Lower lobe of right lung (tissue), 2 donors: ENCODE measurements around the gene FOXC2. TPM values are rescaled to one million over a fixed set of nuclear protein-coding genes. Genes with fewer than 3 reads are reported as not detected.
"Not testable (repeated sequence)": the region's sequence is repeated elsewhere in the genome, so short reads cannot be mapped to it uniquely, and the experiment has no call there.

ENCODE experiments used
- ATAC-seq, 2 donors: fragments of 200-7000 bp; cut with Tn5 transposase; one replicate each; pipeline ENCODE4 v1.9.1; 2020 to 2022; ENCODE audit warnings: mild to moderate bottlenecking in 2 of 2, moderate library complexity in 2 of 2
- DNase-seq: peaks from one replicate; pipeline ENCODE4 v3.0.0-alpha.2; 2020
- H3K27ac ChIP-seq: fragments of 200-600 bp; one replicate; pipeline ENCODE4 v1.8.0; 2022
- H3K27me3 ChIP-seq: fragments of 200-600 bp; one replicate; pipeline ENCODE4 v1.8.0; 2022; ENCODE audit warnings: low read depth
- H3K36me3 ChIP-seq: fragments of 200-600 bp; one replicate; pipeline ENCODE4 v1.8.0; 2022; ENCODE audit warnings: mild to moderate bottlenecking
- H3K4me1 ChIP-seq: fragments of 200-600 bp; one replicate; pipeline ENCODE4 v1.8.0; 2022
- H3K4me3 ChIP-seq: fragments of 200-600 bp; one replicate; pipeline ENCODE4 v1.8.0; 2022; ENCODE audit warnings: mild to moderate bottlenecking
- H3K9me3 ChIP-seq: fragments of 200-600 bp; one replicate; pipeline ENCODE4 v1.8.0; 2022
- CTCF ChIP-seq: fragments of 200-600 bp; IDR thresholded peaks from one replicate; pipeline ENCODE4 v1.8.0; 2022; ENCODE audit warnings: antibody characterized with exemption, mild to moderate bottlenecking
- intact Hi-C: fragments of 100-400 bp; cut with DNase I; formaldehyde crosslinking; loops from one replicate; pipeline ENCODE4 v1.11.0; 2022
- total RNA-seq: library from RNA; stranded (reverse); fragmentation: NEBNext Ultra II Directional; extraction: Animal tissue kit (Norgen Biotek cat#: 25700); gene quantifications from one replicate; pipeline ENCODE4 v1.2.1, GENCODE V29; 2021
- donor health status: DM: no; HTN: yes; CAD: no; lungs with severe emphysema.

Gene FOXC2
- total RNA-seq, 1 donor from 2014 or later, result 1.6 TPM

- Histone ChIP-seq H3K4me1 (no peaks in the 10 kb centered on the region), H3K27ac (no peak overlapping the region), H3K36me3 (no peaks in the 10 kb centered on the region), H3K4me3 (no peak overlapping the region), H3K9me3 (no peaks in the 10 kb centered on the region), H3K27me3 (peaks cover 17% of the 10 kb centered on the region)
- DNase-seq (no peak), ATAC-seq (no peak)
- intact Hi-C loops, result no loop called here
- no peak for TF ChIP-seq CTCF
These were observed 19.4 kb downstream of the FOXC2 start for GRCh38 chr16:86585821-86586611.

DNA sequence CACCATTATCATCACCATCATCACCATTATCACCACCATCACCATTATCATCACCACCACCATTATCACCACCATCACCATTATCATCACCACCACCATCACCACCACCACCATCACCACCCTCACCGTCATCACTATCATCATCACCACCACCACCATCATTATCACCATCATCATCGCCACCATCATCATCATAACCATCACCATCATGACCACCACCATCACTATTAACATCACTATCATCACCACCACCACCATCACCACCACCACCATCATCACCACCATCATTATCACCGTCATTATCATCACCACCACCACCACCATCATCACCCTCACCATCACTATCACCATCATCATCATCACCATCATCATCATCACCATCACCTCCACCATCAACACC lies 20.9 kb downstream of the FOXC2 start:
- intact Hi-C loops, result no loop called here
- Histone ChIP-seq H3K4me3 (no peak overlapping the region), H3K27ac (no peak overlapping the region)

DNA sequence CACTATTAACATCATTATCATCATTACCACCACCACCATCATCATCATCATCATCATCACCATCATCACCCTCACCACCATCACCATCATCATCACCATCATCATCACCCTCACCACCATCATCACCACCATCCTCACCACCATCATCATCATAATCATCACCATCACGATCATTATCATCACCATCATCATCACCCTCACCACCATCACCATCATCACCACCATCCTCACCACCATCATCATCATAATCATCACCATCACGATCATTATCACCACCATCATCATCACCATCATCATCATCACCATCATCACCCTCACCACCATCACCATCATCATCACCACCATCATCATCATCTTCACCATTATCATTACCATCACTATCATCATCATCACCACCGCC lies 21.3 kb downstream of the FOXC2 start:
- not testable (repeated sequence) for H3K9me3 ChIP-seq, H3K4me3 ChIP-seq

More for the DNA sequence above, 20.9 kb downstream of the FOXC2 start:
- Histone ChIP-seq H3K4me1 (no peaks in the 10 kb centered on the region), H3K36me3 (no peaks in the 10 kb centered on the region), H3K9me3 (no peaks in the 10 kb centered on the region), H3K27me3 (peaks cover 17% of the 10 kb centered on the region)
- DNase-seq, result no peak
- no peak for ATAC-seq
- TF ChIP-seq CTCF, result no peak

GRCh38 chr16:86590501-86591144 lies 24.0 kb downstream of the FOXC2 start:
- no peak overlapping the region for H3K27ac ChIP-seq
- no peak for TF ChIP-seq CTCF
- DNase-seq (no peak), ATAC-seq (no peak)
- H3K36me3 ChIP-seq, result no peaks in the 10 kb centered on the region
- H3K27me3 ChIP-seq, result peaks cover 22% of the 10 kb centered on the region
- no peak overlapping the region for H3K4me3 ChIP-seq
- intact Hi-C loops, result no loop called here
- no peaks in the 10 kb centered on the region for H3K9me3 ChIP-seq
- no peaks in the 10 kb centered on the region for H3K4me1 ChIP-seq

More for the DNA sequence above, 21.3 kb downstream of the FOXC2 start:
- intact Hi-C loops, H3K4me1 ChIP-seq, H3K27ac ChIP-seq, DNase-seq, ATAC-seq, H3K36me3 ChIP-seq: not testable (repeated sequence)
- H3K27me3 ChIP-seq, result peaks cover 20% of the 10 kb centered on the region

GRCh38 chr16:86591270-86591669 lies 24.6 kb downstream of the FOXC2 start:
- no peak for TF ChIP-seq CTCF
- Histone ChIP-seq H3K9me3 (no peaks in the 10 kb centered on the region), H3K27ac (no peak overlapping the region), H3K4me1 (no peaks in the 10 kb centered on the region), H3K27me3 (peaks cover 22% of the 10 kb centered on the region), H3K36me3 (no peaks in the 10 kb centered on the region), H3K4me3 (no peak overlapping the region)
- intact Hi-C loops, result no loop called here
- ATAC-seq (no peak), DNase-seq (no peak)
